Activated naive CD8-positive, alpha-beta T cell (primary cell): ENCODE results near the gene PCDHB12.
"Not testable (repeated sequence)": the region's sequence is repeated elsewhere in the genome, so short reads cannot be mapped to it uniquely, and the experiment has no call there.

ENCODE experiments used
- H3K27ac Mint-ChIP-seq: one replicate; pipeline ENCODE4 v1.8.0; 2021; ENCODE audit warnings: mixed read lengths
- H3K27me3 Mint-ChIP-seq: one replicate; pipeline ENCODE4 v1.8.0; 2021; ENCODE audit warnings: mixed read lengths
- H3K36me3 Mint-ChIP-seq: one replicate; pipeline ENCODE4 v1.8.0; 2021; ENCODE audit warnings: mixed read lengths
- H3K4me1 Mint-ChIP-seq: one replicate; pipeline ENCODE4 v1.8.0; 2021; ENCODE audit warnings: low read depth, mixed read lengths
- H3K4me3 Mint-ChIP-seq: one replicate; pipeline ENCODE4 v1.8.0; 2021; ENCODE audit warnings: mild to moderate bottlenecking, mixed read lengths
- H3K9me3 Mint-ChIP-seq: one replicate; pipeline ENCODE4 v1.8.0; 2021; ENCODE audit warnings: low read depth, mixed read lengths

The PCDHB12 gene

DNA sequence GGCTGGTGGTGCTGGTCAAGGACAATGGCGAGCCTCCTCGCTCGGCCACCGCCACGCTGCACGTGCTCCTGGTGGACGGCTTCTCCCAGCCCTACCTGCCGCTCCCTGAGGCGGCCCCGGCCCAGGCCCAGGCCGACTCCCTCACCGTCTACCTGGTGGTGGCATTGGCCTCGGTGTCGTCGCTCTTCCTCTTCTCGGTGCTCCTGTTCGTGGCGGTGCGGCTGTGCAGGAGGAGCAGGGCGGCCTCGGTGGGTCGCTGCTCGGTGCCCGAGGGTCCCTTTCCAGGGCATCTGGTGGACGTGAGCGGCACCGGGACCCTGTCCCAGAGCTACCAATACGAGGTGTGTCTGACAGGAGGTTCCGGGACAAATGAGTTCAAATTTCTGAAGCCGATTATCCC lies 16.9 kb downstream of the PCDHB12 start:
- H3K27me3 Mint-ChIP-seq = peaks cover 37% of the 10 kb centered on the region
- H3K4me3 Mint-ChIP-seq, H3K4me1 Mint-ChIP-seq, H3K27ac Mint-ChIP-seq: not testable (repeated sequence)
- peaks cover 21% of the 10 kb centered on the region for H3K9me3 Mint-ChIP-seq
- peaks cover 17% of the 10 kb centered on the region for H3K36me3 Mint-ChIP-seq

DNA sequence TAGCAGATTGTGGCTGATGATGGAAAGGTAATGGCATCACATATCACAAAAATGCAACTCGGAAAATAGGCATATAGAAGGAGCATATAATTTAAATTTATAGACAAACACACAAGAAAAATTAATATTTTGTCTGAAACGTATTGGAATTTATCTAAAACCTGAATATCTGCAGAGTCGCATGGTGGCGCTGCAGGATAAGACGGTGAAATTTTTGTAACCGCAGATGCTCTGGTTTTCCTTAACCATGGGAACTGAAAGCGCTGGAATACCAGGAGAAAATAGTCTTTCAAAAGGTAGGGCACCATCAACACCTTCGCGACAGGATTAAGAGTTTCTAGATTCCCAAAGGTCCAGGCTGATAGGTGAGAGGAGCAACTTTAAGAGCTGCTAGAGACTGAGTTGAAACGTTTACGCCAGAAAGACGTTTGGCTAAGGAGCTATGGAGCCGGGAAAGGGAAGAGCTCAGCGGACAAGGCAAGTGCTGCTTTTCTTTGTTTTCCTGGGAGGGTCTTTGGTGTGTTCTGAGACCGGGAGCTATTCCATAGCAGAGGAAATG lies 25.7 kb downstream of the PCDHB12 start:
- H3K36me3 Mint-ChIP-seq = peaks cover 23% of the 10 kb centered on the region
- peaks cover 29% of the 10 kb centered on the region for H3K9me3 Mint-ChIP-seq

GRCh38 chr5:141235922-141236321 lies 27.4 kb downstream of the PCDHB12 start:
- H3K4me3 Mint-ChIP-seq, H3K27ac Mint-ChIP-seq, H3K4me1 Mint-ChIP-seq: not testable (repeated sequence)
- H3K27me3 Mint-ChIP-seq = peaks cover 44% of the 10 kb centered on the region
- H3K9me3 Mint-ChIP-seq = peaks cover 41% of the 10 kb centered on the region
- peaks cover 34% of the 10 kb centered on the region for H3K36me3 Mint-ChIP-seq

More for the DNA sequence above, 25.7 kb downstream of the PCDHB12 start:
- H3K27ac Mint-ChIP-seq = no peak overlapping the region
- H3K27me3 Mint-ChIP-seq = peaks cover 31% of the 10 kb centered on the region
- H3K4me1 Mint-ChIP-seq = no peaks in the 10 kb centered on the region
- no peak overlapping the region for H3K4me3 Mint-ChIP-seq

GRCh38 chr5:141236516-141237313 lies 28.2 kb downstream of the PCDHB12 start:
- Mint-ChIP-seq H3K4me3 (no peak overlapping the region), H3K27me3 (peaks cover 44% of the 10 kb centered on the region), H3K4me1 (no peaks in the 10 kb centered on the region), H3K36me3 (peaks cover 34% of the 10 kb centered on the region), H3K27ac (peak overlapping the region; percentile 41), H3K9me3 (peaks cover 38% of the 10 kb centered on the region)

DNA sequence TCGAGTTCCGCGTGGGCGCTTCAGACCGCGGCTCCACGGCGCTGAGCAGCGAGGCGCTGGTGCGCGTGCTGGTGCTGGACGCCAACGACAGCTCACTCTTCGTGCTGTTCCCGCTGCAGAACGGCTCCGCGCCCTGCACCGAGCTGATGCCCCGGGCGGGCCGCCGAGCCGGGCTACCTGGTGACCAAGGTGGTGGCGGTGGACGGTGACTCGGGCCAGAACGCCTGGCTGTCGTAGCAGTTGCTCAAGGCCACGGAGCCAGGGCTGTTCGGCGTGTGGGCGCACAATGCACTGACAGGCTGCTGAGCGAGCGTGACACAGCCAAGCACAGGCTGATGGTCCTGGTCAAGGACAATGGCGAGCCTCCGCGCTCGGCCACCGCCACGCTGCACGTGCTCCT lies 33.0 kb downstream of the PCDHB12 start:
- peaks cover 35% of the 10 kb centered on the region for H3K27me3 Mint-ChIP-seq
- H3K4me3 Mint-ChIP-seq = no peak overlapping the region
- H3K27ac Mint-ChIP-seq = no peak overlapping the region
- no peaks in the 10 kb centered on the region for H3K4me1 Mint-ChIP-seq
- peaks cover 37% of the 10 kb centered on the region for H3K9me3 Mint-ChIP-seq
- H3K36me3 Mint-ChIP-seq = peaks cover 36% of the 10 kb centered on the region

- H3K27ac Mint-ChIP-seq = no peak within 1 kb of the TSS
- H3K36me3 Mint-ChIP-seq = peaks cover 41% of the 10 kb centered on the region
- no peak within 1 kb of the TSS for H3K4me3 Mint-ChIP-seq
- peaks cover 19% of the 10 kb centered on the region for H3K27me3 Mint-ChIP-seq
- H3K9me3 Mint-ChIP-seq = peaks cover 30% of the 10 kb centered on the region
- no peaks in the 10 kb centered on the region for H3K4me1 Mint-ChIP-seq
Observed at GRCh38 chr5:141245250-141245717, 36.8 kb downstream of the PCDHB12 start, which contains the start of gene PCDHB15. PCDHB15 (plus strand) TSS chr5:141245395; CDS start chr5:141245579, 184 bp downstream.

GRCh38 chr5:141246971-141247370 lies 38.5 kb downstream of the PCDHB12 start:
- Mint-ChIP-seq H3K36me3 (peaks cover 32% of the 10 kb centered on the region), H3K9me3 (peaks cover 35% of the 10 kb centered on the region), H3K27me3 (peaks cover 11% of the 10 kb centered on the region)
- H3K27ac Mint-ChIP-seq, H3K4me1 Mint-ChIP-seq, H3K4me3 Mint-ChIP-seq: not testable (repeated sequence)

GRCh38 chr5:141247434-141247833 lies 38.9 kb downstream of the PCDHB12 start:
- H3K9me3 Mint-ChIP-seq = peaks cover 35% of the 10 kb centered on the region
- peaks cover 31% of the 10 kb centered on the region for H3K36me3 Mint-ChIP-seq
- not testable (repeated sequence) for H3K4me3 Mint-ChIP-seq, H3K27me3 Mint-ChIP-seq, H3K27ac Mint-ChIP-seq, H3K4me1 Mint-ChIP-seq

DNA sequence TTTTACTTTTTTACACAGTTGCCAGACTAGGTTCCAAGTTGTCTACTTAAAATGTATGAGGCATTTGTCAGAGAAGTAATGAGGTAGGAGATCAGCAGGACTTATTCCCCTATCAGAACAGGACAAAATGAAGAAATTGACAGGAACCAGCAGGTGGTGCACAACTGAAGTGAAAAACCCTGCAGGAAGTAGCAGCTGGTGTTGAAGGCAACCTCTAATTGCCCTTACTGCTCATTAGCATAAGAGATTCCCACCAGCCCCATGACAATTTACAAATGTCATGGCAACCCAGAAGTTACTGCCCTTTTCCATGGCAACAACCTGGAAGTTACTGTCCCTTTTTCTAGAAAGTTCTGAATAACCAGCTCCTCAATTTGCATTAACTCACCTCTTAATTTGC lies 42.1 kb downstream of the PCDHB12 start:
- no peak overlapping the region for H3K4me3 Mint-ChIP-seq
- H3K27ac Mint-ChIP-seq = no peak overlapping the region
- peaks cover 28% of the 10 kb centered on the region for H3K36me3 Mint-ChIP-seq
- no peaks in the 10 kb centered on the region for H3K4me1 Mint-ChIP-seq
- H3K9me3 Mint-ChIP-seq = peaks cover 44% of the 10 kb centered on the region
- H3K27me3 Mint-ChIP-seq = no peaks in the 10 kb centered on the region

DNA sequence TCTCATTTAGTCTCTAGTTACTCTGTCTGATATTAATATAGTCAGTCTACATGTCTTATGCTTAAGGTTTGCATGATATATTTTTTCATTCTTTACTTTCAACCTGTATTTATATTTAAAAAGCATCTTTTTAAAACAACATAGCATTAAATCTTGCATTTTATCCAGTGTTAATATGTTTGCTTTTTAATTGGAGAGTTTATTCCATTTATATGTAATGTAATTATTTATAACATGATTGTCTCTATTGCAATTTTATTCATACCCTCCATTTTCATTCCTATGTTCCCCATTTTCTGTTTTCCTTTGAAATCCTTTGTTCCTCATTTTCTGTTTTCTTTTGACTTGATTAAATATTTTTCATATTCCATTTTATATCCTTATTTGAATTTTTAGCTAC lies 49.9 kb downstream of the PCDHB12 start:
- Mint-ChIP-seq H3K4me3 (no peak overlapping the region), H3K36me3 (peaks cover 33% of the 10 kb centered on the region), H3K4me1 (no peaks in the 10 kb centered on the region), H3K27ac (no peak overlapping the region), H3K9me3 (peaks cover 43% of the 10 kb centered on the region), H3K27me3 (no peaks in the 10 kb centered on the region)

GRCh38 chr5:141258948-141259347 lies 50.4 kb downstream of the PCDHB12 start:
- H3K9me3 Mint-ChIP-seq = peaks cover 44% of the 10 kb centered on the region
- no peaks in the 10 kb centered on the region for H3K27me3 Mint-ChIP-seq
- no peak overlapping the region for H3K4me3 Mint-ChIP-seq
- peaks cover 31% of the 10 kb centered on the region for H3K36me3 Mint-ChIP-seq
- H3K27ac Mint-ChIP-seq = no peak overlapping the region
- no peaks in the 10 kb centered on the region for H3K4me1 Mint-ChIP-seq

DNA sequence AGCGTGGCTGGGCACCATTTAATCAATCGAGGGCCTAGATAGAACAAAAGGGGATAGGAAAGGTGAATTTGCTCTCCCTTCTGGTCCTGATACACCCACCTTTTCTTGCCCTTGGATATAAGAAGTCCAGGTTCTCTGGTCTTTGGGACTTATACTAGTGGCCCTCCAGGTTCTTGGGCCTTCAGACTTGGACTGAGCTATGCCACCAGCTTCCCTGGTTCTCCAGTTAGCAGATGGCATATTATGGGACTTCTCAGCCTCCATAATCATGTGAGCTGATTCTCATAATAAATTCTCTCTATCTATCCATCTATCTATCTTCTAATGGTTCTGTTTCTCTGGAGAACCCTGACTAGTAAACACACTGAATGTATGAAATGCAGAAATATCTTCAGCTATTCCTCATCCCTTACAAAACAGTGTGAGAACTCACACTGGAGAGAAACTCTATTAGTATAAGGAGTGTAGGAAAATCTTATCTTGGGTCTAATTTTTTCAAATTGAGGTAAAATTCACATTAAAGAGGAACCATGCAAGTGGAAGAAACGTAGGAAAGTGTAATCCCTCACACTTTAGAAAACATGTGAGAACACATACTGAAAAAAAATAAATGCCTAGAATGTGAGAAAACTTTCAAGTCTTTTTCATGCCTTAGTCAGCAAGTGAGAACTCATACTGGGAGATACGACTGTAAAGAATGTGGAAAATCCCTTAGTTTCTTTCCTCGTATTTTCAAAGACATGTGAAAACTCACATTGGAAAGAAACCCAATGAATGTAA lies 52.1 kb downstream of the PCDHB12 start:
- Mint-ChIP-seq H3K4me1 (no peaks in the 10 kb centered on the region), H3K9me3 (peaks cover 35% of the 10 kb centered on the region), H3K36me3 (peaks cover 32% of the 10 kb centered on the region), H3K4me3 (no peak overlapping the region), H3K27ac (no peak overlapping the region), H3K27me3 (no peaks in the 10 kb centered on the region)

DNA sequence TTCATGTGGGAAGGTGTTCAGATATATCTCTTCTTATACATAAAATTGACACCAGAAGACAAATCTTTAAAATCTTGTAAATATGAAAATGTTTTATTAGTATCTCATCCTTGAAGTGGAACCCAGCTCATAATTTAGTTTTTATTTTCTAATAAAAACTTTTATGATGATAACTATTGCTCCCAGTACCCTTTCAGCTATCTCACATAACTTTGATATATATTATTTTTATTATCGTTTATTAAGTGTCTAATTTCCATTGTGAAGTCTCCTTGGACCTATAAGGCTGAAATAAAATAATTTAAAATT lies 52.7 kb downstream of the PCDHB12 start:
- Mint-ChIP-seq H3K4me1 (no peaks in the 10 kb centered on the region), H3K9me3 (peaks cover 34% of the 10 kb centered on the region), H3K27me3 (no peaks in the 10 kb centered on the region), H3K27ac (no peak overlapping the region), H3K36me3 (peaks cover 35% of the 10 kb centered on the region), H3K4me3 (no peak overlapping the region)
